AG09319 (cell line): Measurements from ENCODE around the gene NXPH2.
"Not testable (repeated sequence)": the region's sequence is repeated elsewhere in the genome, so short reads cannot be mapped to it uniquely, and the experiment has no call there.

Experiments
- DNase-seq: peaks from one replicate; pipeline ENCODE4 v3.0.0-alpha.2; 2010; ENCODE audit warnings: low read depth; ENCODE audit errors: extremely low read depth
- TF ChIP-seq, protein P1 (sequence below): IDR thresholded peaks from 2 replicates; pipeline ENCODE4 v1.5.1; 2011; ENCODE audit warnings: low read depth, mild to moderate bottlenecking, inconsistent platforms, low read length, moderate library complexity

NXPH2 gene

DNA sequence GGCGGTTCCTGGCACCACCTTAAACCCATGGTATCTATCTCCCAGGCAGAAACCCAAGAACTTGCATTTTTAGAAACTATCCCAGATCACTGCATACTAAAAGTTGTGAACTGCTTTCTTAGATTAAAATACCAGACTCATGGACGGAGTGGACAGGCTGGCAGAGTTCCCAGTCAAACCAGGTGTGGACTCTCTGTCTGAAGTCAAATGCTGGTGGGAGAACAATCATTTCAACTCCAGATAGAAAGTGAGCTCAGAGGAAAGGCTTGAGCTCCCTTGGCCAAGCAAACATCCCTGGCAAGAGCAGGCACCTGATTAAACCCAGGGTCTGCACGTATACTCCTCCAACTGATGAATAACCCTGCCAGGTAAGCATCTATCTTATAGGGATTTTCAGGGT is 19.5 kb downstream of the NXPH2 start:
- no peak for DNase-seq
- TF ChIP-seq, protein P1, sequence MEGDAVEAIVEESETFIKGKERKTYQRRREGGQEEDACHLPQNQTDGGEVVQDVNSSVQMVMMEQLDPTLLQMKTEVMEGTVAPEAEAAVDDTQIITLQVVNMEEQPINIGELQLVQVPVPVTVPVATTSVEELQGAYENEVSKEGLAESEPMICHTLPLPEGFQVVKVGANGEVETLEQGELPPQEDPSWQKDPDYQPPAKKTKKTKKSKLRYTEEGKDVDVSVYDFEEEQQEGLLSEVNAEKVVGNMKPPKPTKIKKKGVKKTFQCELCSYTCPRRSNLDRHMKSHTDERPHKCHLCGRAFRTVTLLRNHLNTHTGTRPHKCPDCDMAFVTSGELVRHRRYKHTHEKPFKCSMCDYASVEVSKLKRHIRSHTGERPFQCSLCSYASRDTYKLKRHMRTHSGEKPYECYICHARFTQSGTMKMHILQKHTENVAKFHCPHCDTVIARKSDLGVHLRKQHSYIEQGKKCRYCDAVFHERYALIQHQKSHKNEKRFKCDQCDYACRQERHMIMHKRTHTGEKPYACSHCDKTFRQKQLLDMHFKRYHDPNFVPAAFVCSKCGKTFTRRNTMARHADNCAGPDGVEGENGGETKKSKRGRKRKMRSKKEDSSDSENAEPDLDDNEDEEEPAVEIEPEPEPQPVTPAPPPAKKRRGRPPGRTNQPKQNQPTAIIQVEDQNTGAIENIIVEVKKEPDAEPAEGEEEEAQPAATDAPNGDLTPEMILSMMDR = no peak

DNA sequence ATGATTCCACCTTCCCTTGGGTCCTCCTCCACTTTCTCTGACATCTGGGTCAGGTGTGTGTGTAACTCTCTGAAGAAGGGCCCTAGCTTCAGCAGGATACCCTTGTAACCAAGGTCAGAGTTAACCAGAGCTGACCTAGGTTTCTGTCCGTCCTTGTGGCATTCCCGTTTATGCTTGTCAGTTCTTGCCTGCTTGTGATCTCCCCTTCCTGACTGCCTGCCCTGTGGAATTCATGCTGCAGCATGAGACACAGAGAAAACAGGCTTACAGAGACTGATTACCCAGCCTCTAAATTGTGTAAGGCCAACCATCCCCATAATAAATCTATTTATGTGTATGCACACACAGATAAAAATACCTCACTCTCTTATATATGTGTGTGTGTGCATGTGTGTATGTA is 22.8 kb downstream of the NXPH2 start:
- no peak for DNase-seq
- TF ChIP-seq, protein P1 = no peak

DNA sequence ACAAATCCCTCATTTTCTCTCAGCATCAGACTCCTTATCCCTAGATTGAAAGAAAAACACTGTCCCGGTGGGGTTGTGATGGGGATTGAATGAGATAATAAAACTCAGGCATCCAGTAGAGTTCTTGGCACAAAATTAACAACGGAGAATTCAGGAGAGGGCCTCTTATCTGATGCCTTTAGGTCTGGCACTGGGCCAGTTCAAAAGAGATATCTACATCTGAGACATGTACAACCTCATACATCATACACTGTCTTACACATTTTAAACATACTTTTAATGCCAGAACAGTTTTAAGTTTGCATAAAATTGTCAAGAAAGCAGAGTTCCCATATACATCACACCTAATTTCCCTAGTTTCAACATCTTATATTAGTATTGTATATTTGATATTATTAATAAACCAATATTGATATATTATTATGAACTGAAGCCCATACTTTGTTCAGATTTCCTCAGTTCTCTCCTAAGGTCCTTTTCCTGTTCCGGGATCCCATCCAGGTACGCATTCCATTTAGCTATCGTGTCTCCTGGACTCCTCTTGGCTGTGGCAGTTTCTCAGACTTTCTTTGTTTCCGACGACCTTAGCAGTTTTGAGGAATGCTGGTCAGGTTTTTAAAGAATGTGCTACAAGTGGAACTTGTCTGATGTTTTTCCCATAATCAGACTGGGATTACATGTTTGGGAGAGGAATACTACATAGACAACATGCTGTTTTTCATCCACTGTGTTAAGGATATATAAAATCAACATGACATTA is 27.8 kb downstream of the NXPH2 start:
- TF ChIP-seq, protein P1 = no peak
- DNase-seq = no peak

DNA sequence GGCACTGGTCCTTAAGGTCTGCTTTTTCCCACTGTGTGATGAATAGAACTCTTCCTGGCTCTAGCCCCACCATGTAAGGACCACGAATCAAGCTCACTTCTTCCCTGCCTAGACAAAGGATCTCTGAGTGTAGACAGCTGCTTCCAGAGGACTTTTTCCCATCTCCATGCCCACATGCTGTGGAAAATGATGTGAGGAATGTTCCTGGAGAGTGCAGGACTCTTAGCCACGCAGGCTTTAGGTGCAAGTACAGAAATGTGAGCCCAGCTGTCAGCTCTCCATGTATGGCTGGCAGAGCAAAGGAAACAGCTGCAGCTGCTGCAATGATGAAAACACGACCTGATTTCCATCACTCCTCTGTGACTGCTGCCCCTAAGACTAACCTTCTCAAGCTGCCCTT is 35.5 kb downstream of the NXPH2 start:
- TF ChIP-seq, protein P1 = no peak
- no peak for DNase-seq

DNA sequence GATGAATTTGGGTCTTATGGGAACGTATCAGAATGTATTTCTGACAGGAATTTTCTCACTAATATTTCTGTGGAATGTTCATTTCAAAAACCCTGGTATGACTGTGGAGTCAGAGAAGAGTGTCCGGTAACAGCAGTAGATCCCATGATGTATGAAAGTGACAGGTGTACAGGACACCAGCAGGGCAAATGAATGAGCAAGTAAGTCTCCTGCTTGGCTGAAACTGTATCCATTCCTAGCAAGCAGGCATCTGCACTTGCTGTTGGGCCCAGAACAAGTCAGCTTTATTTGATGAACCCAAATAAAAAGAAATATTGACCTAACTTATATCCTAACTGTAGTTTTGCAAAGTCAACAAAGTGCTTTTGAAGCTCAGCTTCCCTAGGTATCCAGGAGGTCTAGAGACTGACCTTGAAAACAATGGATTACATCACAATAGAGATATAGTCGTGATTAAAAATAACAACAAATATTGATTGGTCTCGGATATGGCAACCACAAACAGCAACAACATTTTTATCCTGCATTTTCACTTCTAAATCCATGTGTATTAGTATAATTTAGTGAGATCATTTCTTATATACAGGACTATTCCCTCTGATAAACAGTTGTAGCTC is 37.6 kb downstream of the NXPH2 start:
- TF ChIP-seq, protein P1 = no peak
- no peak for DNase-seq

DNA sequence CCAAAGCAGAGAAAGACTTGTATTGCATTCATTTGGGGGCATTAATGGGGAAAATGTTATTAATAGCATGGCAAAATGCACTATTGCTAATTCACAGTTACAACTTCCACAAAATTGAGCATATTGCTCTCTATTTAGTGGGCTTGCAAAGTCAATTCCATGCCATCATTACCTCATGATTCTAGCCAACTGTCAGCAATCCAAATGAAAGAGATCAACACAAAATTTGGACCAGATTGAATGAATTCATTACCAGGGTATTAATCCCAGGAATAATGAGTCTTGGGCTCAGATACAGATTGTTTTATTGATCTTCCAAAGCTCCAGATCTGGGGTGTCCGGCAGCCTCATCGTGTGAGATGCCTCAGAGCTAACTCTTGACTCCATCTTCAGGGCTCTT is 38.3 kb downstream of the NXPH2 start:
- no peak for DNase-seq
- TF ChIP-seq, protein P1 = no peak

DNA sequence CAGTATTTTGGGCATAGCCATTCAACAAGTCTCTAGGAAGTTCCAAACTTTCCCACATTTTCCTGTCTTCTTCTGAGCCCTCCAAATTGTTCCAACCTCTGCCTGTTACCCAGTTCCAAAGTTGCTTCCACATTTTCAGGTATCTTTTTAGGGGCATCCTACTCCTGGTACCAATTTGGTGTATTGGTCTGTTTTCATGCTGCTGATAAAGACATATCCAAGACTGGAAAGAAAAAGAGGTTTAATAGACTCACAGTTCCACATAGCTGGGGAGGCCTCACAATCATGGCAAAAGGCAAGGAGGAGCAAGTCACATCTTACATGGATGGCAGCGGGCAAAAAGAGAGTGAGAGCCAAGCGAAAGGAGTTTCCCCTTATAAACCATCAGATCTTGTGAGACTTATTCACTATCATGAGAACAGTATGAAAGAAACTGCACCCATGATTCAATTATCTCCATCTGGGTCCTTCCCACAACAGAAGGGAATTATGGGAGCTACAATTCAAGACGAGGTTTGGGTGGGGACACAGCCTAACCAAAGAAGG is 43.1 kb downstream of the NXPH2 start:
- not testable (repeated sequence) for DNase-seq
